ENCODE data around the gene RAB20.

RAB20 gene

DNA sequence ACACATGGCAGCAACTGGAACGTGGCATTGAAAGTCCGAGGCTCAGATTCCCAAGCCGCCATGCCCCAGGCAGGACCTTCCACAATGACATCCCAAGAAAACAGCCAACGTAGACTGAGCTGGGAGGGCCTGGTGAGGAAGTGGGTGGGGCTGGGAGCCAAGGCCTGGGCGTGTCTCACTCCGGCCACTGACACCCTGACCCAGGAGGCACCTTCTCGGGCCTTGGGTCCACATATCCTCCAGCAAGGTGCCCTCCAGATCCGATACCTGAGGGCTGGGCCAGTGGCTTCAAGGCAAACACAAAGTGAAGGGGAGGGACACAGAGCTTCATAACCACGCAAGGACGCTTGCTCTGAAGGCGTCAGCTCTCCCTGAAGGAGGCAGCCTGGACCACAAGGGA is 43.0 kb downstream of the RAB20 start:
- intact Hi-C loops (cut with DNase I): no loop called here

DNA sequence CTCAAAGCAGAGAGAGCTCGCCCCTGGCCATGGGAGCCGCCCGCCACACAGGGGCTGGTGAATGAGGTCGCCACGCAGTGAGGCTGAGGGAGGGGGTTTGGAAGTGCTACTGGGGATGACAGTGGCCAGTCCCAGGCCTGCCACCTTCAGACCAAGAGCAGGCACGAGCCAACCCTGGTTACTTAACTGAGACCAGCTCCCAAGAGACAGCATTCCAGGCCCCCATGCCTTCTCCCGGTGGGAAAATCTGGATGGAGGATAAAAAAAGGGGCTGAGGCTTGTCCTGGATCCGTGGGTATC is 43.3 kb downstream of the RAB20 start:
- intact Hi-C loops (cut with DNase I): no loop called here
- peak in 1 of 10 donors; percentile 68 for DNase-seq

More for the DNA sequence above, 43.0 kb downstream of the RAB20 start:
- peak in 2 of 10 donors; percentile 44 to 69 for DNase-seq

- intact Hi-C loops (cut with DNase I): no loop called here
- DNase-seq: peak in 1 of 10 donors; percentile 12
These were observed 43.9 kb downstream of the RAB20 start for GRCh38 chr13:110517505-110518225.

DNA sequence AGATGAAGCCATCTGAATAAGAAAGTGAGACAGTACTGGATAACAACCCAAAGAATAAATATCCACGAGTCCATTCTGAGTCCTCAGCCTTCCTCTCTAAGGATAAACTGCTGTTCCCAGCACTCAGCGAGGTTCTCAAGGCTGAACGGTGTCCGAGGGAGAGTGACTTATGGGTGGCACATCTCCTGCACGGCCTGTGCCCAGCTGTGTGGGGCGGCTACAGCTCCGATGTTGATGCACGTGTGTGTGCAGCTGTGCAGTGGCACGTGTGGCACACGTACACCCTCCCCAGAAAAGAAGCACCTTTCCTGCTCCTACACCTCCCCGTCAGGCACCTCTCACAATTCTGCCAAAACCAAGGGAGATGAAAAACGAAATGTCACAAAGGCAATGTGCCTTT is 45.0 kb downstream of the RAB20 start:
- intact Hi-C loops (cut with DNase I): no loop called here

DNA sequence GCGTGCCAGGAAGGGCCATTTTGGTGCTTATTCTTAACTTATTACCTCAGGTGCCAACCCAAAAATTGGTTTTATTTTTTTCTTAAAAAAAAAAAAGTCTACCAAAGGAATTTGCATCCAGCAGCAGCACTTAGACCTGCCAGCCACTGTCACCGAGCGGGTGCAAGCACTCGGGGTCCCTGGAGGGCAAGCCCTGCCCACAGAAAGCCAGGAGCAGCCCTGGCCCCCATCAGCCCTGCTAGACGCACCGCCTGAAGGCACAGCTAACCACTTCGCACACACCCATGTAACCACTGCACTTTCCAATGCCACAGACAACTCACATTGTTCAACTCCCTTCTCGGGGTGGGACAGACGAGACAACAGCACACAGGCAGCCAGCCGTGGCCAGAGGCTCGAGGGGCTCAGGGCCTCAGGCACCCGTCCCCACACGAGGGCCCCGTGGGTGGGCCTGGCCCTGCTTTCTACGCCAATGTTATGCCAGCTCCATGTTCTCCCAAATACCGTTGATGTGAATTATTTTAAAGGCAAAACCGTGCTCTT is 49.3 kb downstream of the RAB20 start:
- no peak for DNase-seq
- intact Hi-C loops (cut with DNase I): no loop called here

More for the DNA sequence above, 45.0 kb downstream of the RAB20 start:
- DNase-seq: peak in 1 of 10 donors; percentile 36

DNA sequence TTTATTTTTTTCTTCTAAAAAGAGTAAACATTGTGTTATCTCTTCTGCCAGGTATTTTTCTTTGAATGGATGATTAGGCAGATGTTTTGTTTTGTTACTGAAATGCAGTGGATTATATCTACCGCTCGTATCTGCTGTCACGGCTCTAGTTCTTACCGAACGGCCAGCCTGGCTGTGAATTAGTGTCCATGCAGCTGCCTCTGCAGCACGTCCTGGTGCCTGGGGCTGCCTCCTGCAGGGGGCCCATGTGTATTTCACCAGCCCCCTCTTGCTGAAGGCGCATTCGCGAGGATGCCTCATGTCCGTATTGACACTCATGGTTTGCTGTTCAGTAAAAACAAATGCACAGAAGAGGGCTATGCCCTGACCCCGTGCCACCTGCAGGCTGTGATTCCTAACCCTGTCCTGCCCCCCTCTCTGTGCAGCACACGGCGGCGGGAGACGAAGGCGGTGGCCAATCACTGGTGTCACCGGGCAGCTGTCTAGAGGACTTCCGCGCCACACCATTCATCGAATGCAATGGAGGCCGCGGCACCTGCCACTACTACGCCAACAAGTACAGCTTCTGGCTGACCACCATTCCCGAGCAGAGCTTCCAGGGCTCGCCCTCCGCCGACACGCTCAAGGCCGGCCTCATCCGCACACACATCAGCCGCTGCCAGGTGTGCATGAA is 49.9 kb downstream of the RAB20 start:
- intact Hi-C loops (cut with DNase I): no loop called here
- DNase-seq: no peak

- intact Hi-C loops (cut with DNase I): no loop called here
- no peak for DNase-seq
These were observed 51.3 kb downstream of the RAB20 start for GRCh38 chr13:110509971-110510786.

DNA sequence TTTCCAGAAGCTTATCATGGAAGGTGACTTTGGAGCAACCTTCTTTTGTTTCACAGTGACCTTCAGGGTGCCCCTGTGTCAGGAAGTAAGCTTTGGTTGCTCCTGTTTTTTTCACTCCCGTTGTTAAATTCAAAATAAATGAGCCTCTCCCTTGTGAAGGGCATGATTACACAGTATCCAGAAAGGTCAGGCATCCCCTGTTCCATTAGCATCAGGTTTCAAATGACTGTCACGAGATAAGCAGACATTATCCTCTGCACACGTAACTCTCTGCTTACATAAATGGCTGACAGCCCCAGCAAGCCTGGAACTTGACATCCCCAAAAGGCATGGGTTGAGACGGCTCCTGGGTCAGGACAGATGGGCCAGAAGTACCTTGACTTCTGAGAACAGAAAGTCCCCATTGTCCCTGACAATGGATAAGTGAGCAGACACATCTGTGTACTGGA is 52.0 kb downstream of the RAB20 start:
- intact Hi-C loops (cut with DNase I): no loop called here
- DNase-seq: no peak

- DNase-seq: no peak
These were observed 53.7 kb downstream of the RAB20 start for GRCh38 chr13:110507678-110508381.

DNA sequence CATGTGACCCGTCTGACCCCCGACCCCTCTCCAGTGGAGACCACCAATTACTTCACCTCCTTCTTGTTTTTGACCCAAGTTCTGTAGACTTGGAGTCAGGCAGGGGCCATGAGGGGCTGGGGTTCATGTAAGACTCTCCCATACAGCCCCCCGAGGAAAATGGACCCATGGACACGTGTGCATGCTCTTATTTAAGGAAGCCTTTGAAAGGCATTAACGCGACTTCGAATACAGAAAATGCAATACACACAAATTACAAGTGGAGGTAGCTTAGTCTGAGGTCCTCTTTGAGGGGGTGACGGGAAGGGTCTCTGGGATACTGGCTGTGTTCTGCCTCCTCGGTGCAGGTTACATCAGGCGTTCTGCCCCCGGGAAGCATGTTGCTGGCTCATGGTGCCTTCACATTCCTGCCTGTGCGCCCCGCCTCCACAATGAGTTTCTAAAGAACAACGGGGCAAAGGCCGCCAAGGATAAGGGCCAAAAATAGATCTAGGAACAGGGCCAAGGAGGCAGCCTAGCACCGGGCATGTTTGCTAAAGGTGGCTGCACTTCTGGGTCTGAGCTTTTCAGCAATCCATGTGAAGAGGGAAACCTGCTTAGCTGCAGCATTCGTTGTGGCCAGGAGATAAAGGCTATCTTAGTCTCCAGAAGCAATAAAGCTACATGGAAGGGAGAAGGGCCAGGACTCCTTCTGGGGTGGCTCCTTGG is 54.5 kb downstream of the RAB20 start:
- intact Hi-C loops (cut with DNase I): no loop called here
- DNase-seq: no peak

More at GRCh38 chr13:110507678-110508381, 53.7 kb downstream of the RAB20 start:
- intact Hi-C loops (cut with DNase I): no loop called here

- no peak for DNase-seq
- intact Hi-C loops (cut with DNase I): no loop called here
These were observed 55.1 kb downstream of the RAB20 start for GRCh38 chr13:110506396-110506795.

DNA sequence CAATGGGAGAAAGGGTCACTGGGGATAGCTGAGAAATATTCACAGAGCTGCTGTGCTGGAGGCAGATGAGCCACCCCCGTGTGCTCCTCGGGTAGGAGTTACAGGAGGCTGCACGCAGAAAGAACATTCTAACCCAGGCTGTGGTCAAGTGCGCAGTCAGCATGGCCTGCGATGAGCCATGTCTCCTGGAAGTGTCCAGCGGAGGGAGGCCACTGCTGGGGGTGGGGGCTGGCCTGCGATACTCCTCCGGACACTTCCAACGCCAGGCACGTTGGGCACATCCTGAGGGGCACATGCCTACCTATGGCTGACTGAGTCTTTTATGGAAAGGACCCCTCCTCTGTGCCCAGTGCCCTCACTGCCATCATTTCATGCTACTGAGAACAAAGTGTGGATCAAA is 55.9 kb downstream of the RAB20 start:
- intact Hi-C loops (cut with DNase I): no loop called here

DNA sequence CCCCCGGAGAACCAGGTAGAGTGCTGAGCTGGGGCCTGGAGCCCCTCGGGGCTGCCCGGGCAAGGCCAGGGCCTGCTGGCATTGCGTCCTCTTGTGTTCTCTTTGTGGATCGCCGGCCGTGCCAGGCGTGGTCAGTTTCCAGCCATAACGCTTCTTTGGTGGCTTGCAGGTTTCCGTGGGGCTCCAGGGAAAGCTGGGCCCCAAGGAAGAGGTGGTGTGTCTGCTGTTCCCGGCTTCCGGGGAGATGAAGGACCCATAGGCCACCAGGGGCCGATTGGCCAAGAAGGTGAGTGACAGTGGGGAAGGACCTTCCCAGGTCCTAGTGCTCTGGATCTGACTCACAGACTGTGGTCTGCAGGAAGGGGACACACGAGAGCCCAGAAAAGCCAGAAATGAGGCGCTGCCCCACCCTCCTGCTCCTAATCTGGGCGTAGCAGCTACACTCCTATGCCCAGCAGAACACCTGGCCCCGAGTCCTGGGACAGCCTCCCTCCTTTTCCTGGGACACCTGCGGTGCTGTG is 57.5 kb downstream of the RAB20 start:
- no peak for DNase-seq
- intact Hi-C loops (cut with DNase I): no loop called here

More for the DNA sequence above, 55.9 kb downstream of the RAB20 start:
- DNase-seq: no peak

- intact Hi-C loops (cut with DNase I): no loop called here
These were observed 58.3 kb downstream of the RAB20 start for GRCh38 chr13:110503037-110503901.

DNA sequence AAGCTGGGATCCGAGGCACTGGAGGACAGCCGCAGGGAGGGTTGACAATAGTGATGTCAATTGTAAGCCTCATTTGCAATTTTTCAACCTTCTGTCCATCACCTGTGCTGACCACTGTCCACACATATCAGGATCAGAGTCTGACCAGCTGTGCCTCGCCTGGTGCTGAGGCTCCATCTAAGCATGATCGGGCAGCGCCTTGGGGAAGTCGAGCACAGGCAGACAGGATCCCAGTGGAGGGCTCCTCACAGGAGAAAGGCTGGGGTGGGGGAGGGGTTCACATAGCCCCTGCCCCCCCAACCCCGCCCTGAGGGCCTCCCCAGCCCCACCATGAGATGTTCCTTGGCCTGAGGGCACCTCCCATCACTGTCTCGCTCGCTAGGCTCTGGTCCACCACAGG is 60.3 kb downstream of the RAB20 start:
- intact Hi-C loops (cut with DNase I): no loop called here
- no peak for DNase-seq

More at GRCh38 chr13:110503037-110503901, 58.3 kb downstream of the RAB20 start:
- no peak for DNase-seq

GRCh38 chr13:110500341-110500740 is 61.2 kb downstream of the RAB20 start:
- no peak for DNase-seq
- intact Hi-C loops (cut with DNase I): no loop called here

GRCh38 chr13:110499621-110500281 is 61.8 kb downstream of the RAB20 start:
- peak in 1 of 10 donors; percentile 11 for DNase-seq
- intact Hi-C loops (cut with DNase I): no loop called here

- peak in 1 of 10 donors; percentile 52 for DNase-seq
- intact Hi-C loops (cut with DNase I): no loop called here
These were observed 62.8 kb downstream of the RAB20 start for GRCh38 chr13:110498765-110499164.
